CD14-positive monocyte (primary cell): Measurements from ENCODE around the gene LRRC34. TPM values are rescaled to one million over a fixed set of nuclear protein-coding genes. Genes with fewer than 3 reads are reported as not detected.

ENCODE experiments used
- DNase-seq, 3 donors: peaks; one replicate each; pipeline ENCODE4 v3.0.0-alpha.2; 2011 to 2022
- H2AFZ ChIP-seq: 2 replicates; pipeline ENCODE4 v1.6.0; 2012; ENCODE audit warnings: mild to moderate bottlenecking, low read depth, low read length, inconsistent platforms; ENCODE audit not compliant: insufficient read depth, poor library complexity, severe bottlenecking
- H3K27ac ChIP-seq, 2 donors: 1 replicate in 1 of 2; 2 replicates in 1 of 2; pipeline ENCODE4 v1.5.1; 2012 to 2013; ENCODE audit warnings: low read length in 2 of 2, control low read depth in 1 of 2, inconsistent platforms in 1 of 2, low read depth in 1 of 2, mild to moderate bottlenecking in 1 of 2
- H3K27me3 ChIP-seq, 2 donors: one replicate each; pipeline versions ENCODE4 v1.6.0 to v1.6.1; 2011 to 2013; ENCODE audit warnings: low read length in 2 of 2; ENCODE audit not compliant: control insufficient read depth in 2 of 2, insufficient read depth in 2 of 2
- H3K36me3 ChIP-seq, 2 donors: replicated peaks in 1 of 2; 1 replicate in 1 of 2; 2 replicates in 1 of 2; pipeline versions ENCODE4 v1.5.1 to v1.6.1; 2012 to 2013; ENCODE audit warnings: low read length in 2 of 2, control low read depth in 1 of 2, inconsistent platforms in 1 of 2, mild to moderate bottlenecking in 1 of 2; ENCODE audit not compliant: insufficient read depth in 2 of 2, control insufficient read depth in 1 of 2
- H3K4me1 ChIP-seq, 2 donors: 1 replicate in 1 of 2; 2 replicates in 1 of 2; pipeline versions ENCODE4 v1.5.1 to v1.6.1; 2012 to 2013; ENCODE audit warnings: low read length in 2 of 2, control low read depth in 1 of 2, inconsistent platforms in 1 of 2, mild to moderate bottlenecking in 1 of 2, moderate library complexity in 1 of 2; ENCODE audit not compliant: insufficient read depth in 2 of 2, control insufficient read depth in 1 of 2
- H3K4me2 ChIP-seq: replicated peaks from 2 replicates; pipeline ENCODE3; 2012; ENCODE audit warnings: low read length, moderate library complexity, mild to moderate bottlenecking; ENCODE audit not compliant: poor library complexity, severe bottlenecking; ENCODE audit errors: extremely low read depth
- H3K4me3 ChIP-seq, 3 experiments: fragments of 200-600 bp in 1 of 3; sonication (generic) in 1 of 3; replicated peaks in 1 of 3; 1 replicate in 2 of 3; 2 replicates in 1 of 3; pipeline ENCODE4 v1.5.1; 2011 to 2013; ENCODE audit warnings: low read length in 3 of 3, mild to moderate bottlenecking in 3 of 3, control low read depth in 2 of 3, low read depth in 2 of 3, inconsistent platforms in 1 of 3, moderate library complexity in 1 of 3
- H3K79me2 ChIP-seq: 2 replicates; pipeline ENCODE4 v1.6.0; 2012; ENCODE audit warnings: mild to moderate bottlenecking, control low read depth, inconsistent platforms, low read length, moderate library complexity; ENCODE audit not compliant: insufficient read depth
- H3K9ac ChIP-seq: 2 replicates; pipeline ENCODE4 v1.6.0; 2017; ENCODE audit warnings: low read length, mild to moderate bottlenecking; ENCODE audit not compliant: insufficient read depth, poor library complexity, severe bottlenecking
- H3K9me3 ChIP-seq, 2 donors: replicated peaks in 1 of 2; 1 replicate in 1 of 2; 2 replicates in 1 of 2; pipeline versions ENCODE4 v1.5.1 to v1.6.1; 2012 to 2013; ENCODE audit warnings: low read length in 2 of 2, control low read depth in 1 of 2; ENCODE audit not compliant: control insufficient read depth in 1 of 2, insufficient read depth in 1 of 2
- H4K20me1 ChIP-seq: 2 replicates; pipeline ENCODE4 v1.6.0; 2012; ENCODE audit warnings: mild to moderate bottlenecking, low read length, control low read depth, moderate library complexity; ENCODE audit not compliant: insufficient read depth
- H3K27ac Mint-ChIP-seq, 7 donors: one replicate each; pipeline ENCODE4 v1.8.0; 2020; ENCODE audit warnings: mild to moderate bottlenecking in 7 of 7, mixed read lengths in 7 of 7, moderate library complexity in 6 of 7, inconsistent platforms in 2 of 7
- H3K27me3 Mint-ChIP-seq, 3 donors: one replicate each; pipeline ENCODE4 v1.8.0; 2021 to 2022; ENCODE audit warnings: low read depth in 3 of 3, mild to moderate bottlenecking in 3 of 3, mixed read lengths in 3 of 3, moderate library complexity in 3 of 3, inconsistent platforms in 1 of 3
- H3K36me3 Mint-ChIP-seq, 2 donors: one replicate each; pipeline ENCODE4 v1.8.0; 2020; ENCODE audit warnings: mixed read lengths in 2 of 2, inconsistent platforms in 1 of 2, mild to moderate bottlenecking in 1 of 2
- H3K4me1 Mint-ChIP-seq: one replicate; pipeline ENCODE4 v1.8.0; 2020; ENCODE audit warnings: mild to moderate bottlenecking, mixed read lengths
- H3K4me3 Mint-ChIP-seq, 2 donors: one replicate each; pipeline ENCODE4 v1.8.0; 2020; ENCODE audit warnings: mild to moderate bottlenecking in 2 of 2, mixed read lengths in 2 of 2, moderate library complexity in 1 of 2
- H3K9me3 Mint-ChIP-seq, 7 donors: one replicate each; pipeline ENCODE4 v1.8.0; 2020 to 2022; ENCODE audit warnings: mixed read lengths in 7 of 7, mild to moderate bottlenecking in 6 of 7, moderate library complexity in 6 of 7, inconsistent platforms in 2 of 7
- WGBS: methylation state at CpG from one replicate; pipeline ENCODE4 v1.1.5; 2013; ENCODE audit warnings: missing lambda C conversion rate; ENCODE audit not compliant: insufficient coverage; 5-methylcytosine and 5-hydroxymethylcytosine counted together
- intact Hi-C, 2 donors: fragments of 100-400 bp; cut with micrococcal nuclease; formaldehyde crosslinking; loops; one replicate each; pipeline versions ENCODE4 v1.15.0 to v1.15.1; 2023
- polyA plus RNA-seq, 3 donors: library from polyadenylated mRNA; depleted of rRNA in 1 of 3; unstranded in 2 of 3; stranded (reverse) in 1 of 3; fragments of 300-500 nt in 2 of 3; fragments of >200 nt in 1 of 3; fragmentation: Illumina TruSeq in 2 of 3; gene quantifications; 1 replicate in 2 of 3; 2 replicates in 1 of 3; pipeline ENCODE4 v1.2.3, GENCODE V29; 2012 to 2021
- TF ChIP-seq, protein P1 (sequence below): fragments of 200-600 bp; IDR thresholded peaks from one replicate; pipeline ENCODE4 v1.8.0; 2022; ENCODE audit warnings: antibody characterized with exemption, mild to moderate bottlenecking

The LRRC34 gene
- polyA plus RNA-seq, 3 donors, result 0.25 to 0.61 (median 0.43) TPM

DNA sequence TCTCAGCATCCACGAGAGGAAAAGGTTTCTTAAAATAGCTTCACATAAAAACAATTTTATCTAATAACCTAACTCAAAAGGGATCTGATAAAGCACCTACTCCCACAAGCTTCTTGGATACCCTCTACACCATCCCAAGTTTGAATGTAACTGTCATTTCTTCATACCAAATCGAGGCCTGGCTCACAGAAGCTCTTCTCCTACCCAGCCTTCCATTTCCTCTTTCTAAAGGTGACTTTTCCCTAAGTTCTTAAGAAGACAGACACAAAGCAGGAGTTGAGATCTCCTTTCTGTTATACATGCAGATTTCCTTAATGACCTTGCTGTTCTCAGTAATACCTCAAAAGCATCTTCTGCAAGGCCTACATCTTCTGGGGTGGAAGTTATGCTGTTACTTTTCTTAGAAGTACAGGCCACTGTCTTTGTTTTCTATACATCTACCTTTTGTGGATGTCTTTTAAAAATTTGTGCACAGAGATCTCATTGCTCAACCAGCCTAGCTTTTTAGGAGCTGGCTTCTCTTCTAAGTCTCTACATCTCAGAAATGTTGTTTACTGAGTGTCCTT is 3.4 kb downstream of the LRRC34 start:
- Histone ChIP-seq H2AFZ (peak overlapping the region; percentile 61), H4K20me1 (no peaks in the 10 kb centered on the region), H3K27me3 (peaks cover 0 to 3% of the 10 kb centered on the region in 2 donors), H3K4me2 (no peak overlapping the region), H3K4me1 (peaks cover 26 to 31% of the 10 kb centered on the region in 2 donors), H3K4me3 (no peak overlapping the region), H3K27ac (no peak overlapping the region), H3K9ac (no peak overlapping the region), H3K36me3 (no peaks in the 10 kb centered on the region), H3K9me3 (no peaks in the 10 kb centered on the region), H3K79me2 (no peaks in the 10 kb centered on the region)
- intact Hi-C loops, result no loop called here
- TF ChIP-seq, protein P1, sequence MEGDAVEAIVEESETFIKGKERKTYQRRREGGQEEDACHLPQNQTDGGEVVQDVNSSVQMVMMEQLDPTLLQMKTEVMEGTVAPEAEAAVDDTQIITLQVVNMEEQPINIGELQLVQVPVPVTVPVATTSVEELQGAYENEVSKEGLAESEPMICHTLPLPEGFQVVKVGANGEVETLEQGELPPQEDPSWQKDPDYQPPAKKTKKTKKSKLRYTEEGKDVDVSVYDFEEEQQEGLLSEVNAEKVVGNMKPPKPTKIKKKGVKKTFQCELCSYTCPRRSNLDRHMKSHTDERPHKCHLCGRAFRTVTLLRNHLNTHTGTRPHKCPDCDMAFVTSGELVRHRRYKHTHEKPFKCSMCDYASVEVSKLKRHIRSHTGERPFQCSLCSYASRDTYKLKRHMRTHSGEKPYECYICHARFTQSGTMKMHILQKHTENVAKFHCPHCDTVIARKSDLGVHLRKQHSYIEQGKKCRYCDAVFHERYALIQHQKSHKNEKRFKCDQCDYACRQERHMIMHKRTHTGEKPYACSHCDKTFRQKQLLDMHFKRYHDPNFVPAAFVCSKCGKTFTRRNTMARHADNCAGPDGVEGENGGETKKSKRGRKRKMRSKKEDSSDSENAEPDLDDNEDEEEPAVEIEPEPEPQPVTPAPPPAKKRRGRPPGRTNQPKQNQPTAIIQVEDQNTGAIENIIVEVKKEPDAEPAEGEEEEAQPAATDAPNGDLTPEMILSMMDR, result no peak
- H3K4me3 Mint-ChIP-seq, result no peak overlapping the region
- H3K27ac Mint-ChIP-seq, result no peak overlapping the region
- peaks cover 2 to 5% of the 10 kb centered on the region in 2 donors for H3K36me3 Mint-ChIP-seq
- DNase-seq, result no peak
- no CpG with 5 or more reads among the region's 2 CpGs for WGBS
- H3K27me3 Mint-ChIP-seq, result peaks cover 0 to 4% (median 2%) of the 10 kb centered on the region in 3 donors
- H3K9me3 Mint-ChIP-seq, result no peaks in the 10 kb centered on the region
- H3K4me1 Mint-ChIP-seq, result peaks cover 26% of the 10 kb centered on the region

DNA sequence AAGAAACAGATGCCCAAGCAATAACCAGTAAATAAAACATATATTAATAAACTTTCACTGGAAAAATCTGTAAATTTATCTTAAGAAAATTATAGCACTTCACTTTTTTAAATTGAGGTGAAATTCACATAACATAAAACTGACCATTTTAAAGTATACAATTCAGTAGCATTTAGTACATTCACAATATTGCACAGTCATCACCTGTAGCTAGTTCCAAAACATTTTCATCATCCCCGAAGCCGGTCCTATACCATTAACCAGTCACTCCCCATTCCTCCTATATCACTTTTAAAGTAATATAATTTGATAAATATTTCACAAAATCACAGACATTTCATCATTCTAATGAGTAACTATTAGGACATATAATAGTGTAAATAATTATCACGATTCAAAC is 8.0 kb downstream of the LRRC34 start:
- TF ChIP-seq, protein P1, result no peak
- Mint-ChIP-seq H3K4me1 (no peaks in the 10 kb centered on the region), H3K27me3 (no peaks in the 10 kb centered on the region), H3K27ac (no peak overlapping the region), H3K36me3 (peaks cover 7 to 8% of the 10 kb centered on the region in 2 donors), H3K9me3 (no peaks in the 10 kb centered on the region), H3K4me3 (no peak overlapping the region)
- no peak overlapping the region for H3K9ac ChIP-seq
- H2AFZ ChIP-seq, result no peak overlapping the region
- H3K27me3 ChIP-seq, result no peaks in the 10 kb centered on the region
- no peak overlapping the region for H3K4me3 ChIP-seq
- DNase-seq, result no peak
- no peaks in the 10 kb centered on the region for H3K4me1 ChIP-seq
- H3K79me2 ChIP-seq, result no peaks in the 10 kb centered on the region
- no peaks in the 10 kb centered on the region for H3K9me3 ChIP-seq
- H3K4me2 ChIP-seq, result no peak overlapping the region
- H4K20me1 ChIP-seq, result no peaks in the 10 kb centered on the region
- H3K36me3 ChIP-seq, result no peaks in the 10 kb centered on the region
- H3K27ac ChIP-seq, result no peak overlapping the region
- intact Hi-C loops, result no loop called here
- no CpG with 5 or more reads among the region's 3 CpGs for WGBS
